ENCODE data around the gene SERPINB12.

- TF ChIP-seq CTCF (IDR thresholded peaks at IDR 0.05) (no peak), EZH2 (IDR thresholded peaks at IDR 0.05) (no peak)
These were observed 49.6 kb downstream of the SERPINB12 start for GRCh38 chr18:63591725-63592124.

Measured in neural progenitor cell (in vitro differentiated cells).